Measurements from ENCODE around the gene MYO3B. TPM values are rescaled to one million over a fixed set of nuclear protein-coding genes. Genes with fewer than 3 reads are reported as not detected.

MYO3B gene
- total RNA-seq, 4 donors from 2014 or later, result 0.34 to 0.95 (median 0.89) TPM

DNA sequence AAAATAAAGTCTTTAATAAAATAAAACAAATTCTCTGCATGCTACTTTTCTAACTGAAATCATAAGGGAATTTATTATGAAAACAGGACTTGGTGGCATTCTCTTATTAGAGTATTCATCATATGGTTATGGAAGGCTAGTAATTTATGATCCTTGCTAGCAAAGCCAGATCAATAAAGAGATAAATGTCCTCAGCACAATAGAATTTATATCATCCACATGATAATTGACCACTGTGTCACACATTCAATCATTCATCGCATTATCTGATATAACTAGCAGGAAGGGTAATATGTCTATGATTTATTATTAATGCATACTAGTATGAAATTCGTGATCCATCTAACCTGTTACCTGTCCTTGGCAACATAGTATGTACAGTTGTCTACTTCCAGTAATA is 175.8 kb downstream of the MYO3B start:
- H3K4me1 ChIP-seq, result no peaks in the 10 kb centered on the region
- no peak for DNase-seq (ENCODE audit: low spot score in 2 of 2)
- no peaks in the 10 kb centered on the region for H3K9me3 ChIP-seq
- TF ChIP-seq POLR2A (IDR thresholded peaks at IDR 0.05), result no peak
- TF ChIP-seq POLR2AphosphoS5 (IDR thresholded peaks at IDR 0.05), result no peak
- no peak for TF ChIP-seq EP300 (IDR thresholded peaks at IDR 0.05)
- TF ChIP-seq, protein P1, sequence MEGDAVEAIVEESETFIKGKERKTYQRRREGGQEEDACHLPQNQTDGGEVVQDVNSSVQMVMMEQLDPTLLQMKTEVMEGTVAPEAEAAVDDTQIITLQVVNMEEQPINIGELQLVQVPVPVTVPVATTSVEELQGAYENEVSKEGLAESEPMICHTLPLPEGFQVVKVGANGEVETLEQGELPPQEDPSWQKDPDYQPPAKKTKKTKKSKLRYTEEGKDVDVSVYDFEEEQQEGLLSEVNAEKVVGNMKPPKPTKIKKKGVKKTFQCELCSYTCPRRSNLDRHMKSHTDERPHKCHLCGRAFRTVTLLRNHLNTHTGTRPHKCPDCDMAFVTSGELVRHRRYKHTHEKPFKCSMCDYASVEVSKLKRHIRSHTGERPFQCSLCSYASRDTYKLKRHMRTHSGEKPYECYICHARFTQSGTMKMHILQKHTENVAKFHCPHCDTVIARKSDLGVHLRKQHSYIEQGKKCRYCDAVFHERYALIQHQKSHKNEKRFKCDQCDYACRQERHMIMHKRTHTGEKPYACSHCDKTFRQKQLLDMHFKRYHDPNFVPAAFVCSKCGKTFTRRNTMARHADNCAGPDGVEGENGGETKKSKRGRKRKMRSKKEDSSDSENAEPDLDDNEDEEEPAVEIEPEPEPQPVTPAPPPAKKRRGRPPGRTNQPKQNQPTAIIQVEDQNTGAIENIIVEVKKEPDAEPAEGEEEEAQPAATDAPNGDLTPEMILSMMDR (IDR thresholded peaks at IDR 0.05), result no peak
- no peak overlapping the region for H3K4me3 ChIP-seq
- whole genome bisulfite sequencing, result 86% methylated on average over 2 of the region's 2 CpGs
- no peaks in the 10 kb centered on the region for H3K36me3 ChIP-seq
- H3K27me3 ChIP-seq, result no peaks in the 10 kb centered on the region
- H3K27ac ChIP-seq, result no peak overlapping the region

- H3K36me3 ChIP-seq, result no peaks in the 10 kb centered on the region
- H3K4me1 ChIP-seq, result no peaks in the 10 kb centered on the region
- DNase-seq (ENCODE audit: low spot score in 2 of 2), result no peak
- H3K4me3 ChIP-seq, result no peak overlapping the region
- 57% methylated on average over 2 of the region's 2 CpGs for WGBS
- no peak for TF ChIP-seq POLR2A (IDR thresholded peaks at IDR 0.05)
- TF ChIP-seq, protein P1 (IDR thresholded peaks at IDR 0.05), result no peak
- TF ChIP-seq EP300 (IDR thresholded peaks at IDR 0.05), result no peak
- TF ChIP-seq POLR2AphosphoS5 (IDR thresholded peaks at IDR 0.05), result no peak
- H3K9me3 ChIP-seq, result no peaks in the 10 kb centered on the region
- no peaks in the 10 kb centered on the region for H3K27me3 ChIP-seq
- H3K27ac ChIP-seq, result no peak overlapping the region
Measured at GRCh38 chr2:170354388-170354787, 176.4 kb downstream of the MYO3B start.

GRCh38 chr2:170354855-170355780 is 177.2 kb downstream of the MYO3B start:
- no peaks in the 10 kb centered on the region for H3K9me3 ChIP-seq
- H3K4me3 ChIP-seq, result no peak overlapping the region
- H3K27ac ChIP-seq, result no peak overlapping the region
- no peaks in the 10 kb centered on the region for H3K36me3 ChIP-seq
- no peak for DNase-seq (ENCODE audit: low spot score in 2 of 2)
- 71% methylated on average over 2 of the region's 2 CpGs for WGBS
- no peaks in the 10 kb centered on the region for H3K27me3 ChIP-seq
- TF ChIP-seq, protein P1 (IDR thresholded peaks at IDR 0.05), result no peak
- TF ChIP-seq EP300 (IDR thresholded peaks at IDR 0.05), result no peak
- no peak for TF ChIP-seq POLR2A (IDR thresholded peaks at IDR 0.05)
- no peak for TF ChIP-seq POLR2AphosphoS5 (IDR thresholded peaks at IDR 0.05)
- H3K4me1 ChIP-seq, result no peaks in the 10 kb centered on the region

DNA sequence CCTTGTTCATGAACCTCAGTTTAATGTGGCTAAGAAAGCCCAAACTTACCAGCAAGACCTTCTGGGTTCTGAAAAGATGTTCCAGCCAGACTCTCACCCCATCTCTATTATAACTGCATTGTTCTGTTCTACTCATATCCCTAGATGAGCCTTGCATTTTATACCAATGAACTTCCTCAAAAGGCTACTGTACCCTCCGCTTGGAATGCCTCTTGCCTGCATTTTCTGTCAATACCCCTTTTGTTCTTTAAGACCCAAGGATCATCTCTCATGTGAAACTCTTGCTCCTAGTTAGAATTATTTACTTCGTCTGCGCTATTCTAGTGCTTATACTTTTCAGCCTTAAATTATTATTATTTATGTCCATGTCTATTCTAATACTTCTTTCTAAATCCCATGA is 181.5 kb downstream of the MYO3B start:
- Histone ChIP-seq H3K4me3 (no peak overlapping the region), H3K4me1 (no peaks in the 10 kb centered on the region), H3K27me3 (peaks cover 24% of the 10 kb centered on the region), H3K36me3 (no peaks in the 10 kb centered on the region), H3K9me3 (no peaks in the 10 kb centered on the region), H3K27ac (no peak overlapping the region)
- DNase-seq (ENCODE audit: low spot score in 2 of 2), result no peak
- 91% methylated on average over 3 of the region's 3 CpGs for WGBS
- TF ChIP-seq POLR2AphosphoS5 (IDR thresholded peaks at IDR 0.05) (no peak), EP300 (IDR thresholded peaks at IDR 0.05) (no peak), POLR2A (IDR thresholded peaks at IDR 0.05) (no peak)
- TF ChIP-seq, protein P1 (IDR thresholded peaks at IDR 0.05), result no peak

GRCh38 chr2:170360546-170361089 is 182.7 kb downstream of the MYO3B start:
- TF ChIP-seq POLR2A (IDR thresholded peaks at IDR 0.05), result no peak
- no peak for TF ChIP-seq EP300 (IDR thresholded peaks at IDR 0.05)
- TF ChIP-seq, protein P1 (IDR thresholded peaks at IDR 0.05), result no peak
- TF ChIP-seq POLR2AphosphoS5 (IDR thresholded peaks at IDR 0.05), result no peak
- Histone ChIP-seq H3K4me1 (no peaks in the 10 kb centered on the region), H3K4me3 (no peak overlapping the region), H3K27ac (no peak overlapping the region), H3K36me3 (no peaks in the 10 kb centered on the region), H3K27me3 (peaks cover 34% of the 10 kb centered on the region), H3K9me3 (no peaks in the 10 kb centered on the region)
- DNase-seq (ENCODE audit: low spot score in 2 of 2), result no peak
- WGBS, result 75% methylated on average over 3 of the region's 3 CpGs
